ENCODE data around the gene PTH. TPM values are rescaled to one million over a fixed set of nuclear protein-coding genes. Genes with fewer than 3 reads are reported as not detected.

PTH gene
- total RNA-seq, 1 donor from 2014 or later: not detected

- no peak overlapping the region for H3K27ac Mint-ChIP-seq (ENCODE audit: unreplicated experiment)
- DNase-seq (ENCODE audit: low read depth) (no peak), FAIRE-seq (no peak)
- peaks cover 3% of the 10 kb centered on the region for H3K27me3 Mint-ChIP-seq (ENCODE audit: low read depth, unreplicated experiment)
- no peaks in the 10 kb centered on the region for H3K27me3 ChIP-seq (ENCODE audit: insufficient read depth, low read length)
- H3K4me3 Mint-ChIP-seq (ENCODE audit: unreplicated experiment): no peak overlapping the region
- no peak overlapping the region for H3K27ac ChIP-seq (ENCODE audit: low read depth, low read length)
- H2AFZ ChIP-seq (ENCODE audit: low read depth, low read length): no peak overlapping the region
- H3K36me3 ChIP-seq (ENCODE audit: insufficient read depth, low read length): no peaks in the 10 kb centered on the region
- no peaks in the 10 kb centered on the region for H4K20me1 ChIP-seq (ENCODE audit: insufficient read depth, low read length)
- no peaks in the 10 kb centered on the region for H3K36me3 Mint-ChIP-seq (ENCODE audit: low read depth, unreplicated experiment)
- no peak overlapping the region for H3K9ac ChIP-seq (ENCODE audit: low read length)
- H3K79me2 ChIP-seq (ENCODE audit: insufficient read depth, low read length): no peaks in the 10 kb centered on the region
- H3K9me3 Mint-ChIP-seq (ENCODE audit: unreplicated experiment): peaks cover 2% of the 10 kb centered on the region
- H3K4me1 ChIP-seq (ENCODE audit: insufficient read depth, low read length): no peaks in the 10 kb centered on the region
- no peak overlapping the region for H3K4me3 ChIP-seq (ENCODE audit: insufficient read depth, low read depth, low read length)
- TF ChIP-seq EZH2 (IDR thresholded peaks at IDR 0.05; ENCODE audit: insufficient read depth, low read length) (no peak), CTCF (IDR thresholded peaks at IDR 0.05; ENCODE audit: insufficient read depth, low read depth, low read length) (no peak)
- no peaks in the 10 kb centered on the region for H3K9me3 ChIP-seq (ENCODE audit: insufficient read depth, low read depth, low read length)
- H3K4me1 Mint-ChIP-seq (ENCODE audit: low read depth, unreplicated experiment): no peaks in the 10 kb centered on the region
- no peak overlapping the region for H3K4me2 ChIP-seq (ENCODE audit: low read length)
Observed at GRCh38 chr11:13475091-13475490, 20.7 kb downstream of the PTH start.

GRCh38 chr11:13473013-13473722, 22.6 kb downstream of the PTH start:
- Histone ChIP-seq H3K4me2 (ENCODE audit: low read length) (no peak overlapping the region), H3K27ac (ENCODE audit: low read depth, low read length) (no peak overlapping the region), H3K9ac (ENCODE audit: low read length) (no peak overlapping the region), H3K4me1 (ENCODE audit: insufficient read depth, low read length) (no peaks in the 10 kb centered on the region), H2AFZ (ENCODE audit: low read depth, low read length) (no peak overlapping the region), H4K20me1 (ENCODE audit: insufficient read depth, low read length) (no peaks in the 10 kb centered on the region), H3K9me3 (ENCODE audit: insufficient read depth, low read depth, low read length) (no peaks in the 10 kb centered on the region), H3K27me3 (ENCODE audit: insufficient read depth, low read length) (no peaks in the 10 kb centered on the region), H3K36me3 (ENCODE audit: insufficient read depth, low read length) (no peaks in the 10 kb centered on the region), H3K79me2 (ENCODE audit: insufficient read depth, low read length) (no peaks in the 10 kb centered on the region), H3K4me3 (ENCODE audit: insufficient read depth, low read depth, low read length) (no peak overlapping the region)
- H3K36me3 Mint-ChIP-seq (ENCODE audit: low read depth, unreplicated experiment): no peaks in the 10 kb centered on the region
- H3K9me3 Mint-ChIP-seq (ENCODE audit: unreplicated experiment): no peaks in the 10 kb centered on the region
- FAIRE-seq: no peak
- no peak overlapping the region for H3K4me3 Mint-ChIP-seq (ENCODE audit: unreplicated experiment)
- H3K27me3 Mint-ChIP-seq (ENCODE audit: low read depth, unreplicated experiment): peaks cover 3% of the 10 kb centered on the region
- H3K27ac Mint-ChIP-seq (ENCODE audit: unreplicated experiment): no peak overlapping the region
- no peak for DNase-seq (ENCODE audit: low read depth)
- no peak for TF ChIP-seq EZH2 (IDR thresholded peaks at IDR 0.05; ENCODE audit: insufficient read depth, low read length)
- TF ChIP-seq CTCF (IDR thresholded peaks at IDR 0.05; ENCODE audit: insufficient read depth, low read depth, low read length): no peak
- no peaks in the 10 kb centered on the region for H3K4me1 Mint-ChIP-seq (ENCODE audit: low read depth, unreplicated experiment)

- Histone ChIP-seq H3K9me3 (ENCODE audit: insufficient read depth, low read depth, low read length) (no peaks in the 10 kb centered on the region), H3K36me3 (ENCODE audit: insufficient read depth, low read length) (no peaks in the 10 kb centered on the region), H3K4me3 (ENCODE audit: insufficient read depth, low read depth, low read length) (no peak overlapping the region), H2AFZ (ENCODE audit: low read depth, low read length) (no peak overlapping the region), H3K9ac (ENCODE audit: low read length) (no peak overlapping the region), H3K27me3 (ENCODE audit: insufficient read depth, low read length) (no peaks in the 10 kb centered on the region), H4K20me1 (ENCODE audit: insufficient read depth, low read length) (no peaks in the 10 kb centered on the region), H3K4me1 (ENCODE audit: insufficient read depth, low read length) (peaks cover 3% of the 10 kb centered on the region), H3K79me2 (ENCODE audit: insufficient read depth, low read length) (no peaks in the 10 kb centered on the region), H3K27ac (ENCODE audit: low read depth, low read length) (no peak overlapping the region), H3K4me2 (ENCODE audit: low read length) (no peak overlapping the region)
- Mint-ChIP-seq H3K27ac (ENCODE audit: unreplicated experiment) (no peak overlapping the region), H3K4me1 (ENCODE audit: low read depth, unreplicated experiment) (peaks cover 4% of the 10 kb centered on the region), H3K36me3 (ENCODE audit: low read depth, unreplicated experiment) (no peaks in the 10 kb centered on the region), H3K4me3 (ENCODE audit: unreplicated experiment) (no peak overlapping the region), H3K9me3 (ENCODE audit: unreplicated experiment) (no peaks in the 10 kb centered on the region), H3K27me3 (ENCODE audit: low read depth, unreplicated experiment) (peaks cover 2% of the 10 kb centered on the region)
- no peak for DNase-seq (ENCODE audit: low read depth)
- FAIRE-seq: no peak
- TF ChIP-seq CTCF (IDR thresholded peaks at IDR 0.05; ENCODE audit: insufficient read depth, low read depth, low read length) (no peak), EZH2 (IDR thresholded peaks at IDR 0.05; ENCODE audit: insufficient read depth, low read length) (no peak)
Observed at GRCh38 chr11:13468750-13469149, 27.0 kb downstream of the PTH start.

Data from astrocyte (in vitro differentiated cells and primary cell).